Activated naive CD4-positive, alpha-beta T cell treated with Interleukin-2 at 50 U/mL for 16 hours (primary cell): ENCODE measurements around the gene IGFALS.

Source experiments
- DNase-seq: peaks from one replicate; pipeline ENCODE4 v3.0.0-alpha.2; 2020

IGFALS gene

DNA sequence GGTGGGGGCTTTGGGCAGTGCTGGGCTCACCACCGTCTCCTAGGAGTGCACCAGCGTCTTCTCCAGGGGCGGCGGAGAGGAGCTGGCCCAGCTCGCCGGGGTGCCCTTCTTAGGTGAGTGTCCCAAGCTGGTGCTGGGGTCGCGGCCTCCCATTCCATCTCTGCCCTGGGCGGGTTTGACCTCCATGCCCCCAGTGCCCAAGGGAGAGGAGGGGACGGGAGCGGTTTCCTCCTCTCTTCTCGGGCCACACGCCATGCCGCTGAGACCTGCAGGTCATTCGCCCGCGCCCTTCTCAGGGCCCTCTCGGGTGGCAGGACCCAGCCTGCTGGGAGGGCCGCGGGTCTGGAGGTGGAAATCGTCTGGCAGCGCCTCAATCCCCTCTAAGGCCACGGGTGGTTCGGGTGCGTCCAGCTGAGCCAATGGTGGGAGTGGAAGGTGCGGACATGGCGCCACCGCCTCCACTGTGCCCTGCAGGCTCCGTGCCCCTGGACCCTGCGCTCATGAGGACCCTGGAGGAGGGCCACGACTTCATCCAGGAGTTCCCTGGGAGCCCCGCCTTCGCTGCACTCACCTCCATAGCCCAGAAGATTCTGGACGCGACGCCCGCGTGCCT is 5.3 kb downstream of the IGFALS start:
- no peak for DNase-seq

DNA sequence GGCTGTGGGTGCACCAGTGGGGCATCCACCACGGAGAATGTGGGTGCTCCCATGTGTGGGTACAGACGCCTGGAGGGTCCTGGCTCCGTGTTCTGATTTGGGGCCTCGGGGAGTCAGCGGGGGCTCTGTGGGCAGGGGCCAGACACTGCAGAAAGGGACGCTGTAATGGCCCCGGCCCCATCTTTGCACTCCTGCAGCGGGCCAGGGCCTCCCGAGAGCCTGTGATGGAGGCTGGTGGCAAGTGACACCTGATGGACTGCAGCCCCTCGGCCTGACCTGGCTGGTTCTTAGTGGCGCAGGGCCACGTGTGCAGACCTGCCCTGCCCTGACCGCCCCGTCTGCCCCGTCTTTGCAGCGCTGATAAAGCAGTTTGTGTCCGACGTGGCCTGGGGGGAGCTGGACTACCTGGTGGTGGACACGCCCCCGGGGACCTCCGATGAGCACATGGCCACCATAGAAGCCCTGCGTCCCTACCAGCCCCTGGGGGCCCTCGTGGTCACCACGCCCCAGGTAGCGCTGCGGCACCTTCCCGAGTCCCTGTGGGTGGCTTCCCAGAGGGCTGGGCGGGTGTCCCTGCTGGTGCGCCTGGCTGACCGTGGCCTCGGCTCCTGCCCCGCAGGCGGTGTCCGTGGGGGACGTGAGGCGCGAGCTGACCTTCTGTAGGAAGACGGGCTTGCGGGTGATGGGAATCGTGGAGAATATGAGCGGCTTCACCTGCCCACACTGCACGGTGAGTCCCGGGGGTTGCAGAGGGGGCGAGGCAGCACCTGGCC is 6.0 kb downstream of the IGFALS start:
- no peak for DNase-seq

DNA sequence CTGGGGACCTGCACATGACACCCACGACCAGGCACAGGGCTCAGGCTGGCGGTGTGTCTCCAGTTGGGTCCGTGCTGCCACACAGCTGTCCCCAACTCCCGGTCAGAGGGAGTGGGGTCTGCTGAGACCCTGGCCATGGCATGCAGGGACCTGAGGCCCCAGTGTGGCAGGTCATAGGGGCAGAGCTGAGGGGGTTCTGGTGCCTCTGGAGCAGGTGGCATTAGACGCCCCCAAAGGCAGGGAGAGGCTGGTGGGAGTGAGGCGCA is 6.5 kb downstream of the IGFALS start:
- no peak for DNase-seq

DNA sequence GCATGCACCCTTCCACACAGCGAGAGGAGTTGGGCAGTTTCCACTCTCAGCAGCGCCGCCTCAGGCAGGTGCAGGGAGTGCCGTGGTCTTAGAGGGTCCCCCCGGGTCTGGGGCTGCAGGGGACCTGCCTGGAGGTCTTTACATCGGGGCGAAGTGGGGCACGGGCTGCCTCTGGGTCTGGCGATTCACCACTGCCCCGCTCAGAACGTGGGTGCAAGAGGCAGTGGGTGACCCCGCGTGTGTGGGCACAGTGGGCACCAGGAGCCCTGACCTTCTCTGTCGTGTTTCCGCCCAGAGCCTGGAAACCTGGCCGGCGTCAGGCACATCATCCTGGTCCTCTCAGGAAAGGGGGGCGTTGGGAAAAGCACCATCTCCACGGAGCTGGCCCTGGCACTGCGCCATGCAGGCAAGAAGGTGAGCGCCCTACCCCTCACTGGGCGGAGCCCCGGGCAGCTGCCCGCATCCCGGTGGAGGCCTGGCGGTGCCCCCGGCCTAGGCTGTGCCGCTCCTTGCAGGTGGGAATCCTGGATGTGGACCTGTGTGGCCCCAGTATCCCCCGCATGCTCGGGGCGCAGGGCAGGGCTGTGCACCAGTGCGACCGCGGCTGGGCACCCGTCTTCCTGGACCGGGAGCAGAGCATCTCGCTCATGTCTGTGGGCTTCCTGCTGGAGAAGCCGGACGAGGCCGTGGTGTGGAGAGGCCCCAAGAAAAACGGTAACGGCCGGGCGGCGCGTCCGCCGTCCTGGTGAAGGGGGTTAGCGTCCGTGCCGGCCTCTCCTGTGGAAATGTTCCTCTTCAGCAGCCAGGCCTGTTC is 7.1 kb downstream of the IGFALS start:
- DNase-seq, result no peak

DNA sequence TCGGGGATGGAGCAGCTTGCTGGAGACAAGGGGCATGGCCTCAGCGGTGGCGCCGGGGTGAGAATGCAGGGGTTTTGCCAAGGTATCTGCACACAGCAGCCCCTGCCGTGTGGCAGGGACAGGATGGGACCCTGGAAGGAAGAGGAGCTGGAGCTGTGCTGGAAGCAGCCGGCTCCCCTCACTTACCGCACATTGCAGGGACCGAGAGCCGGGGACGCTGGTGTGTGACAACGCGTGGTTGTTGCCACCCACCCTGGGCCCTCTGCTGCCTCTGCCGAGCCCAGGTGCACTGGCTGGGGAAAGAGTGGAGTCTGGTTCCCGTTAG is 7.7 kb downstream of the IGFALS start:
- no peak for DNase-seq

DNA sequence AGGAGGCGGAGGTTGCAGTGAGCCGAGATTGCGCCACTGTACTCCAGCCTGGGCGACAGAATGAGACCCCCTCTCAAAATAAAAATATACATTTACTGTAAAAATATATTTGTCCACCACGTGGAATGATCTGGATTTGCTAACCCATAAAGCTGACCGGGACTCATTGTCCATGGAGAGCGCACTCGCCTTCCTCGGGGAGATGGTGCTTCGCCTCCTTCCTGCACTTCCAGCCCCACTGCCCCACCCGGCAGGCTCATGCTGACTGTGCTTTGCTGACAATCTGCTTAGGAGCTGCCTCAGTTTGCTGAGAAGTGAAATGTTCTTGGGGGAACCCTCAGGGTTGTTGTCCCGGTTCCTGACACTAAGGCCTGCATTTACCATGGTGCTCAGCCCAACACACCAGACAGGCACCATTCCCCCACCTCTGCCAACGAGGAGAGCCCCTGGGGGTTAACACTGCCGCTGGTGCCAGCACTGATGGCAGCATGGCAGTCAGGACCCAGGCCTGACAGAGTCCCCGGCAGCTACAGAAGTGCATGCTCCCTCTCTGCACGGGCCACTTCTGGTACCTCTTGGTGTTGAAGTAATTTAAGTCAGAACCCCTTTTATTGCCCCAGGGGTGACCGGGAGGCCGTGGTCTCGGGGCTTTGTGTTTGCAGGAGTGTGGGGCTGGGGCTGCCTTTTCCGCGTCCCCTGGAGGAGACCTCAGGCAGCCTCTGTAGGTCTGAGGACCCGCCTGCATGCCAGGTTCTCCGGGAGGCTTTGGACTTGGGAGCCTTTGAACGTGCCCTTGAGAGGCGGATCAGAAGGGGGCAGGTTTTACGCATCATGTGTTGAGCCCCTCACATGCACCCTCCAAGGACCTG is 8.3 kb downstream of the IGFALS start:
- DNase-seq, result no peak

DNA sequence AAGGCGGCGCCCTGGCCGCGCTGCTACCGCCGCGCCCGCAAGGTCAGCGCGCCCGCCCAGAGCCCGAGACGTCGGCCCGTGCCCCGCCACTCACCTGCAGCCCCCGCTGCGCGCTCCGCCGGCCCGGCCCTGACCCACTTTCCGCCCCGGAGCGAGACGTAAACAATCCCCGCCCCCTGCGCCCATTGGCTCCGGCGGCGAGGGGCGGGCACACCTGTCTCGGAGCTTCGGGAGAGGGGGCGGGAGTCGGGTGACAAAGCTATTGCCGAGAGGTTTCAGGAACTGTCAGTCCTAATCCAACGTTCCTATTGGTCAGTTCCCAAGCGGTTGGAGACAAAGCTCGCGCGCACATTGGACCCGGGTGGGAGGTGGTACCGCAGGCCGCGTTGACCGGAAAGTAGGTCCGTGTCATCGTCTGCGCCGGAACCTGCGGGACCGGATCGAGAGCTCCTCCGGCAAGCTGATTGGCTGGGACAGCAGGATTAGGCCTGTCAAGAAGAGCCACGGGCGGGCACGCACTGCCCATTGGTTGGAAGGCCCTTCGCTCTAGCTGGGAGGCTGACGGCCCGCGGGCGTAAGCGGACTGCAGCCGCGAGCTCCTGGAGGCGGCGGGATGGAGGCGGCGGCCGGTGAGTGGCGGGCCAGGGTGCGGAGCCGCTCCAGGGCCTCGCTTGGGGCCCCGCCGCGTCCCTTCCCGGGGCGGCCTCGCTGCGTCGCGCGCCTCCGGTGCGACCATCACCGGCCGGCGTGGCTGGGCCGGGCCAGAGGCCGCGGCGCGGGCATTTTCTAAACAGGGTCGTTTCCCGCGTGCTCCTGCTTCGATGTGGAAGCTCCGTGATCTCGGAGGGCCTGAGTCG is 10.9 kb downstream of the IGFALS start, which contains the start of the genes NUBP2 and SPSB3:
Gene NUBP2 (plus strand): TSS at position 553 of the 857 bp plus-strand sequence. CDS start 61 bp downstream, at position 614.
Gene SPSB3 (minus strand): TSS at position 164 of the 857 bp plus-strand sequence. CDS start 1,088 bp downstream, outside the sequence.
- DNase-seq, result peak; percentile 99

DNA sequence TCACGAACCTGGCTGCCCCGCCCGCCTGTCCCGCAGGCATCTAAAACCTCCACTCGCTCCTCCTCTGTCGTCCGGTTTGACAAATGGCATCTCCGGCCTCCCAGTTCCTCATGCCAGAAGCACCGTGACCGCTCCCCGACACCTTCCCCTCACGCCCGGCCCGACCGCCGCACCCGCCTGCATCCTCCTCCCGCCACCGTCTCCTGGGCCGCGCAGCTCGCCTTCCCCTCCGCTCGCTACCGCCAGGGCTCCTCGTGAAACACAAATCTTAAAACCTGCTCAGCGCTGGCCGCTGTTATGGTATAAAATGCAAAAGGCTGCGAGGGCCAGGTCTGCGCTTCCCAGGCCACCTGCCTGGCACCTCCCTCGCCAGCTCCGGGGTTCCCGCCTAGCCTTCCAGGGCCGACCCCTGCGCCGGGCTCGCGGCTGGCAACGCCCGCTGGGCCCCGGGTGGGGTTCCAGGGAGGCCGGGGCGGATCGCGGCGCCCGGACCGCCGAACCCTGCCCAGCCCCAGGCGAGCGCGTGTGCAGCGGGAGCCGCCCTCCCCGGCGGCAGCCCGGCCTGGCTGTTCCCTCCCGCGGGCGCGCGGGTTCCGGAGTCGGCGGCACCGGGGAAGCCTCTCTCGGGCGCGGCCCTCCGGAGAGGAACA is 11.6 kb downstream of the IGFALS start:
- DNase-seq, result peak; percentile 44

DNA sequence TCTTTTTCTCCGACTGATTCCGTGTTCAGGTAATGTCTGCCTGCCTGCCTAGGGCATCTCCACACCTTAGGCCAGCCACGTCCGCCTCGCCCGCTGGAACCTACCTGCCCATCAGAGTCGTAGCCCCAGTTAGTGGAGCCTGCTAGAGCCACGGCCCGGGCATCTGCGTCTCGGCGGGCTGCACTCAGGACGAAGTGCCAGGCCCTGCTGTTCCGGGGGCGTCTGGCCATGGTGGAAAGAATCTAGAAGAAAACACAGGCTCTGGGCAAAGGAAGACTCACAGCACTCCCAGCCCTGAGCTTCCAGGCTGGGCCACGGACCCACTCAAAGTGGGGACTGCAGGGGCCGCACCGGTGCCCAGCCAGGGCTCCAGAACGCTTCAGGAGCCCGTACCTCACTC is 12.3 kb downstream of the IGFALS start:
- no peak for DNase-seq

DNA sequence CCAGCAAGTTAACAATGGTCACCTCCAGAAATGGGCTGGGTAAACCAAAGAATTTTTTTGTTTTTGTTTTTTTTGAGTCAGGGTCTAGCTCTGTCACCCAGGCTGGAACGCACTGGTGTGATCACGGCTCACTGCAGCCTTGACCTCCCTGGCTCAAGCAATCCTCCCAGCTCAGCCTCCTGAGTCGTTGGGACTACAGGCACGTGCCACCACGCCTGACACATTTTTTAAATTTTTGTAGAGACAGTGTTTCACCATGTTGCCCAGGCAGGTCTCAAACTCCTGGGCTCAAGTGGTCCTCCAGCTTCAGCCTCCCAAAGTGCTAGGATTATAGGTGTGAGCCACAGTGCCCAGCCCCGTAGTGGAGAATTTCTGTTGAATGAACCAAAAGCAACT is 12.8 kb downstream of the IGFALS start:
- no peak for DNase-seq

DNA sequence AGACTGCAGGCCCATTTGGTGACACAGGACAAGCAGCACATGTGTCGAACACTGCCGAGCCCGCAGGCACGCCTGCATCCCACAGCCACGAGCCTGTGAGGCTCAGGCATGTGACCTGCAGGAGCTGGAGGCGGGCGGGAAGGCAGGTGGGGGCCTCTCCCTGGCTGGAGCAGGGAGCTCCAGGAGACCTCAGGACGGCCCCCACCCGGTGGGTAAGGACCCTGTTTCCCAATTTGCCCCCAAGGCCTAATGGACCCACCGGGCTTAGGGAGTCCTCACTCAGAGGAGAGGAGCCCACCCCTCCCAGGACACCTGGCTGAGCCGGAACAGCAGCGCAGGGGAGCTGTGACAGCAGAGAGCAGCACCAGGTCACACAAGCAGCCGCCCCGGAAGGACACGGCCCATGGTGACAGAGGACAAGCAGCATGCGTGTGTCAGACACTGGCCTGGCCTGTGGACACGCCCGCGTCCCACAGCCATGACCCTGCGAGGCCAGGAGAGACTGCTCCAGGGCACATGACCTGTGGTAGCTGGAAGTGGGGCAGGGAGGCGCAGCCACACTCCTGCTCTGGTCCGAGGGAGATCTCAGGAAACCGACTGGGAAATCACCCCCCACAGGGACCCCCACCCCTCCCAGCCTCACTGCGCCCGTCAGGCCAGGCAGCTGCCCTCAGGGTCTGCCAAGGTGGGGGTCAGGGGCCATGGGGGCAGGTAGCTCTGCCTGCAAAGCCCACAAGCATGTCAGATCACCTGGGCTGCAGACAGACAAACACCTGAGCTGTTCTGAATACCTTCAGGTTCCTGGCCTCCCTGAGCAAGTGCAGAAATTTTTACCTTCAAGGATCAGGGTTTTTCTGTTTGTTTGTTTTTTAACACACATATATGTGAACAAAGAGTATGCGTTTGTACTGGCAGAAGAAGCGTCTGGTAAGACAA is 13.5 kb downstream of the IGFALS start:
- DNase-seq, result no peak

DNA sequence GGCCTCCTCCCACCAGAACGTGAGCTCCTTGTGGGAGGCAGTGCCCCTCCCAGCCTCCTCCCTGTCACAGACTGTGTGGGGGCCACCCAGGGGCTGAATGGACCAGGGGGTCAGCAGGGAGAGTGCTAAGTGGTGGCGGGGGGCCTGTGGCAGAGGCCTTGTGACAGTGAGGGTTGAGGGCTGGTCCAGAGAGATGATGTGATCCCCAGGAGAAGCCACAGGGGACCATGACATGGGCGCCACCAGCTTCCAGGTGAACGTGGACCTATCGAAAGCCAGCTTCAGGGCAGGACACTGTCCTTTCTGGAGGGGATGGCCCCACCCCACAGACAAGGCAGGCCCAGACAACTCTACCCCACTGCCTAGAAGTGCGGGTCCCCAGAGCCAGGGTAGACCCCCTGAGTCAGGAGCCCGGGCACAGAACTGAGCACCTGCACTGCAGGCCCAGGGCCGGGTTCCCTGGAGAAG is 14.2 kb downstream of the IGFALS start:
- no peak for DNase-seq

DNA sequence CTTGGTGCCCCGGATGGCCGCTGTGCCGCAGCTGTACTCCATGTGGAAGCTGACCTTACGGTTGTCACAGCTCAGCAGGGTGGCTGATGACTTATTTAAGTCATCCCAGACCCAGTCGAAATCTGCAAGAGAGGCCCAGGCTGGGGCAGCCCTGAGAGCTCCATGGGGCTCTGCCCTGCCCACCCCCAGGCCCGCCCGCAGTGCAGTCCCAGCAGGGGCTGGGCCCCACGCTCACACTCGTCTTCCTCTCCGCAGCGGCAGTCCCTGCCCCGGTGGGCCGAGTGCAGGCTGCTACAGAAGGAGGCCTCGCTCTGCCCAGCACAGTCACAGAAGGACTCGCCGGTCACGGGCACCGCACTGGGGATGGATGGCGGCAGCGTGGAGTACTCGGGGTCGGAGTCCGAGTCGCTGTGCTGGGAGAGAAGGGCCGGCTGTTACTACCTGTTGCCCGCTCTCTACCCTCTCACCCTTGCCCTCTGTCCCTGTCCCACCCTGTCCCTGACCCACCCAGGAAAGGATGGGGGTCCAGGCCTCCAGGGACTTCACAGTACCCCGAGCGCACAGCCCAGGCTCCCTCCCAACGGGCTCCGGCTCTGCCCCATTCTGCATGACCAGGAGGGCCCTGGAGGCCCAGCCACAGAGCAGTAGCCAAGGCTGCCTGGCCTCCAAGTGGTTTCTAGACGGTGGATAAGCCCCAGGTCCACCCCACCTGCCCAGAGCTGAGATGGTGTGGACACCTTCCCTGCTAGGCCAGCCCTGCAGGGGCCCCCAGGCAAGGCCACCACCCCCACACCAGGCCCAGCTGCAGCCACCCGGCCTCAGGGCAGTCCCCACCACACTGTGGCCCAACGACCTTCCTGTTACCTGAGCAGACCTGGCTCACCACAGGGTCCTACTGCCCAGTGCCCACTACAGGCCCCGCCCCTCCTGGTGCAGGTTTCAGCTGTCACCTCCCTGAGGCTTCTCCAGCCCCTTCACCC is 15.0 kb downstream of the IGFALS start:
- DNase-seq, result no peak

DNA sequence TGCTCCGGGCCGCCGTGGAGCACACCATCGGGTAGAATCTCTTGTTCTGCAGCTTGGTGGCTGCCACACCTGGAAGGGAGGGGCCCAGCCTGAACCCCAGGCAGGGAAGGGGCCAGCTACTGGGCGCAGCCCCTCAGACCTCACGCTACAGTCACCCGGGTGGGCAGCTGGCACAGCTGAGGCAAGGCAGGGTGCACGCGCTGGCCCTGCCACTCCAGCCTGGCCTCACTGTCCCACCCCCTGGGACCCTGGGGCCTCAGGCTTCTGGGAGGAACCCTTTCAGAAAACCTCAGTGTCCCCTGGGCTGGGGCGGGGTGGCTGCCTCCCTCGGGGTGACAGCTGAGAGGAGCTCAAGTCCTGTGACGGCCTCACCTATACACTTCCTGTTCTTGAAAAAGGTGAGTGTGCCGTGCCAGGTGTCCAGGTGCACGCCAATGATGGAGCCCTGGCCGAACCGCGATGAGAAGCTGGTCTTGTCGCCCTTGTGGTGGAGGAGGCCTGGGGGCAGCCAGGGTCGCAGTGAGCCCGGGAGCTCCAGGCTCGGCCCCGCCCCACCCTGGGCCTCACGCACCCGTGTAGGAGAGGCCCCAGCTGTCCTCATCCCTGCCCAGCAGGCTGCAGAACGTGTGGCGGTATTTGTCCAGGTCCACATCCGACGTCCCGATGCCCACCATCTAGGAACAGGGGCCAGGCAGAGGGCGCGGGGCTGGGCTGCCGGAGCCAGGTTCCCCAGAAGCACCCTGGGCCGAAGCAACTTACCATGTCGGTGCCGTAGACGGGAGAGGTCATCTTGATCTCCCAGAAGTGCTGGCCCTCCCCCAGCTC is 15.9 kb downstream of the IGFALS start:
- DNase-seq, result no peak

DNA sequence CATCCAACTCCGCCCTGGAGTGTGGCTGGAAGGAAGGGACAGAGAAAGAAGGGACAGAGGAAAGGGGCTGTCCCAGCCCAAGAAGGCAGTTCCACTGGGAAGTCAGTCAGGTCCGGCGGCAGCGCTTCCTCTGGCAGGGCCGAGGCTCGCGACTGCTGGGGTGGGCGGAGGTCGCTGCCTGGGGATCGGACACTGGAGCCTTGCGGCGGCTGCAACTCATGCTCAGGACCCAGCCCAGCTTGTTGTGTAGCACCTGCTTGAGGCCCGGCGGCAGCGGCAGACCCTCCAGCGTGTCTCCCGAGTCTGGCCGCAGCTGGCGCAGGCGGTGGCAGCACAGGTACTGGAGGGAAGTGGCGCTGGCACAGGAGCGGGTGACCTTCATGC is 16.5 kb downstream of the IGFALS start:
- DNase-seq, result no peak

DNA sequence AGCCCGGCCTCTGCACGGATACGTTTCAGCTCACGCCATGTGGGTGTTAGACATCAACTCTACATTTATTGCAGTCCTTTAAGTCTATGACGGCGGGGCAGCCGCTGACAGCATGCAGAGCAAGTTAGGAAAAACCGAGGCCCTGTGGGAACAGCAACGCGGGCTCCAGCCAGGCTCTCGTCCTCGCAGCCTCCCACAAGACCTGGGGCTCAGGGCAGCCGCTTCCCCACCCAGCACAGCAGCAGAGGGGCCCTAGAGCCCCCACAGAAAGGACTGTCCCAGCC is 16.9 kb downstream of the IGFALS start:
- no peak for DNase-seq

DNA sequence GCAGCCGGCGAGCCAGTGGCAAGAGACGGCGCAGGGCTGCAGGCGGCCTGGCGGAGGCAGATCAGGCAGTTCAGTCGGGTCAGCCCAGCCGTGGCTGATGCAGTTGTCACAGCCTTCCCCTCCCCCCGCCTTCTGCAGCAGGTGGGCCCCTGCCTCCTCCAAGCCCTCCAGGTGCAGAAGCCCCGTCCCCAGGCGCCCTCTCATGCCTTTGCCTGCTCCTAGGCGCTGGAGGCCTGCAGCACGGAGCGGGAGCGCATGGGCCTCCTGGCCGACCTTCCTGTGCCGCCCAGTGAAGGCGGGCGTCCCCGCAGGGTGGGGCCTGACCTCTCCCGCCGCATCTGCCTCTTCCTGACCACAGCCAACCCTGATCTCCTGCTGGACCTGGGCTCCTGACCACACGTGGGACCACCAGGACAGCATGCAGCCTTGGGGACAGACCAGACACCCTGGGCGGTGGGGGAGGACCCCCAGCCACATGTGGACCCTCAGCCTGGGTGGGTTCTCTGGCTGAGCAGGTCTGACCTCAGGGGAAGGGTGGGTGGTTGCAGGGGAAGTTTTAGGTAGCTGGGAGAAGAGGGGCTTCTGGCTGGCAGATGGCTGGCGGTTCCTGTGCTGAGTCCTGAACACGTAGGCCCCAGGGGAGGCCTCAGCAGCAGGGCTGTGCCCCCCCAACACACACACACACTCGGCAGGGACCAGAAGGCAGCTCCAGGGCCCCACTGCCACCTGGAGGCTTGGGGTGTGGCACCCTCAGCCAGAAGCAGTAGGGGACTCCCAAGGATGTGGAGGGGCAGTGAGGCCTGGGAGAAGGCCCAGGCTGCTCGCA is 17.4 kb downstream of the IGFALS start:
- no peak for DNase-seq
